ENCODE results near the gene ZNF516. TPM values are rescaled to one million over a fixed set of nuclear protein-coding genes. Genes with fewer than 3 reads are reported as not detected.

The ZNF516 gene
- total RNA-seq, 1 donor from 2014 or later = 192 TPM

DNA sequence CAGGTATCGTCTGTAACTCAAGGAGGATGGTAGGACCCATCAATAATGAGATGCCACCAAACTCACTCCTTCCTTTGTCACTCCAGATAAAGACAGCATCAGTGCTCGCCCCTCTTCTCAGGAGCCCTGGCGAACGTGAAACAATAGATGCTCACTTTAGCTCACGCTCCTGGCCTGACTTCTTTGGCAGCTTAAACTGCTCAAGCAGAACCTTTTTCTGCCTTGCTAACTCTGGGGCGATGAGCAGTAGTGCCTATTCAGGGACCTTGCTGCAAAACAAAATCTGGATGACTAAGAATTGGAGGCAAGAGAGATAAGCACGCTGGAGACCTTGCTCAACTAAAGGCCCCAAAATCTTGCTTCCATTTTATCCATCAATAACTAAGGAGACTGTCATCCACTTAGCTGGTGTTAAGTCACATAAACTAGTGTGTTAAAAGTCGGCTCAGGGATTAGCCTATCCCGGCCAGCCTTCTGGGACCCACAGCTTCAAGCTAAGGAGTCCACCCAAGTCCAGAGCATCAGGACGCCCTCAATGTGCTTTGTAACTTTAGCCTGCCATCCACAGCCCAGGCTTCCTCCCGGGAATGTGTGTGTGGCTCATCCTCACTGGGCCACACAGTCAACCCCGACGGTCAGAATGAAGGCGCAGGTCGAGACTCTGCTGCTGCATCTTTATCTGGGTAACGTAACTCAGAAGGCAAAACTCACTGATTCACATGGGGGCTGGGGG is 38.9 kb downstream of the ZNF516 start:
- TF ChIP-seq, protein P1, sequence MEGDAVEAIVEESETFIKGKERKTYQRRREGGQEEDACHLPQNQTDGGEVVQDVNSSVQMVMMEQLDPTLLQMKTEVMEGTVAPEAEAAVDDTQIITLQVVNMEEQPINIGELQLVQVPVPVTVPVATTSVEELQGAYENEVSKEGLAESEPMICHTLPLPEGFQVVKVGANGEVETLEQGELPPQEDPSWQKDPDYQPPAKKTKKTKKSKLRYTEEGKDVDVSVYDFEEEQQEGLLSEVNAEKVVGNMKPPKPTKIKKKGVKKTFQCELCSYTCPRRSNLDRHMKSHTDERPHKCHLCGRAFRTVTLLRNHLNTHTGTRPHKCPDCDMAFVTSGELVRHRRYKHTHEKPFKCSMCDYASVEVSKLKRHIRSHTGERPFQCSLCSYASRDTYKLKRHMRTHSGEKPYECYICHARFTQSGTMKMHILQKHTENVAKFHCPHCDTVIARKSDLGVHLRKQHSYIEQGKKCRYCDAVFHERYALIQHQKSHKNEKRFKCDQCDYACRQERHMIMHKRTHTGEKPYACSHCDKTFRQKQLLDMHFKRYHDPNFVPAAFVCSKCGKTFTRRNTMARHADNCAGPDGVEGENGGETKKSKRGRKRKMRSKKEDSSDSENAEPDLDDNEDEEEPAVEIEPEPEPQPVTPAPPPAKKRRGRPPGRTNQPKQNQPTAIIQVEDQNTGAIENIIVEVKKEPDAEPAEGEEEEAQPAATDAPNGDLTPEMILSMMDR (IDR thresholded peaks at IDR 0.05; ENCODE audit: partially characterized antibody, unreplicated experiment) = no peak
- H3K4me1 Mint-ChIP-seq (ENCODE audit: low read depth, unreplicated experiment) = peaks cover 72% of the 10 kb centered on the region
- H3K27me3 Mint-ChIP-seq (ENCODE audit: unreplicated experiment) = peaks cover 28% of the 10 kb centered on the region
- peak overlapping the region; percentile 85 for H3K4me3 Mint-ChIP-seq (ENCODE audit: unreplicated experiment)
- H3K36me3 Mint-ChIP-seq (ENCODE audit: unreplicated experiment) = no peaks in the 10 kb centered on the region
- H3K9me3 Mint-ChIP-seq (ENCODE audit: unreplicated experiment) = peaks cover 21% of the 10 kb centered on the region
- DNase-seq = no peak
- peak overlapping the region; percentile 98 for H3K27ac Mint-ChIP-seq (ENCODE audit: unreplicated experiment)

DNA sequence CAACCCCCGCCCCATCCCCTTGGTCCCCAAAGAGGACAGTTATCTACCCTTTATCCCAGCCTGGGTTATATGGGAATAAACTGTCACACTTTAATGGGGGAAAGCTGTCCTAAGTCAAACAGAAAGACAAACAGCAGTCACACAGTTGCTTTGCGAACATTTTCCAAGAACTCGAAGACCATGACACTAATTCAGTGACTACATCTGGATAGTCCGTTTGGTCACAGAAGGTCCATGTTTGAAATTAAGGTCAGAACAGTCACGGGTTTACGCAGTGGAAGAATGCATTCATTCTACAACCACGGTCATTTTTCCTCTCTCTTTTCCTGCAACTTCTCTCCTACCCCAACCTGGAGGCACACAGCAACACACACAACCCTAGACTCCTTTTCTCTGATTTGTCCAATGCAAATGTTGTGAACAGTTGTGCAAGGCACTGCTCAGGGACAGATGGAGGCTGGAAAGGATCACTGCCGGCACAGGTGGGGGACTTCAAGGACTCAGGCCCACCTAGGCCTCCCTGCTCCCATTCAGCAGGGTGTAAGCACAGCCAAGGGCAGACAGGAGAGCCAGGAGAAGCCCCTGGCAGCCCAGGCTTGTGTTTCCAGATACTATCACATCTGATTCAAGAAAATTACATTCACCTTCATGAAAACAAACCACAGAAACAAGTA is 39.9 kb downstream of the ZNF516 start:
- peaks cover 73% of the 10 kb centered on the region for H3K4me1 Mint-ChIP-seq (ENCODE audit: low read depth, unreplicated experiment)
- peaks cover 24% of the 10 kb centered on the region for H3K9me3 Mint-ChIP-seq (ENCODE audit: unreplicated experiment)
- TF ChIP-seq, protein P1 (IDR thresholded peaks at IDR 0.05; ENCODE audit: partially characterized antibody, unreplicated experiment) = no peak
- DNase-seq = no peak
- peak overlapping the region; percentile 85 for H3K4me3 Mint-ChIP-seq (ENCODE audit: unreplicated experiment)
- peaks cover 25% of the 10 kb centered on the region for H3K27me3 Mint-ChIP-seq (ENCODE audit: unreplicated experiment)
- H3K36me3 Mint-ChIP-seq (ENCODE audit: unreplicated experiment) = no peaks in the 10 kb centered on the region
- peak overlapping the region; percentile 98 for H3K27ac Mint-ChIP-seq (ENCODE audit: unreplicated experiment)

DNA sequence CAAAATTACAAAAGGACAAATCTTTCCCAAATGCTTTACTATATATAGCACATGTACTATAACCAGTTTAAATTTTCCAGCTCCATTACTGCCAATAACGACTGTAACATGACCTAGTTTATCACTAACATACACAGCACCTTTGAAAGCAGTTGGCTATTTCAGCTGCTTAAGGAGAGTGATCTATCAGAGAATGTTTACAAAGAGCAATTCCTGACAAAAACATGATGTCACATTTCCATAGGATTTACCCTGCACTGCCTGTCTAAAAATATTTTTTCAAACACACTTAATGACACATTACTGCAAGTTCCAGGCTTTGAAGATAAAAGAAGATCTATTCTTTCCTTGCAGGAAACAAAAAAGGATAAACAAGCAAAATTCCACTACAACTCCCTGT is 40.6 kb downstream of the ZNF516 start:
- Mint-ChIP-seq H3K36me3 (ENCODE audit: unreplicated experiment) (no peaks in the 10 kb centered on the region), H3K27ac (ENCODE audit: unreplicated experiment) (peak overlapping the region; percentile 98), H3K9me3 (ENCODE audit: unreplicated experiment) (peaks cover 27% of the 10 kb centered on the region), H3K4me1 (ENCODE audit: low read depth, unreplicated experiment) (peaks cover 75% of the 10 kb centered on the region), H3K4me3 (ENCODE audit: unreplicated experiment) (peak overlapping the region; percentile 85), H3K27me3 (ENCODE audit: unreplicated experiment) (peaks cover 23% of the 10 kb centered on the region)
- TF ChIP-seq, protein P1 (IDR thresholded peaks at IDR 0.05; ENCODE audit: partially characterized antibody, unreplicated experiment) = no peak
- DNase-seq = no peak

DNA sequence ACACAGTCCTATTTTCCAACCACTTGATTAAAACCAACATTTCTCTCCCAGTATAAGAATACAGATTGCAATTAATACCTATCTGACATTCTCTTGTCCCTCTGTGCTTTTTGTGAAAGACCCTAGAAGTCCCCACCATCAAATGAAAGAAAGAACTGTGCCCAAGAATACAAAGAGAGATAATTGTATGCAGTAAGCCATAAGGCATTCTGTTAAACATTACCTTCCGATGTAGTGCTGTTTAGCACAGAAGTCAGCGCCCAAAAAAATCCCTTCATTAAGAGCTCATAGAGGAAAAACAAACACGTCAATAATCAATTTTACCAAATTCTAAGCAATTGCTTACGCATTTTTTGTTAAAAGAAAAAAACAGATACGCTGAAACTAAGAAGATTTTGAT is 41.1 kb downstream of the ZNF516 start:
- Mint-ChIP-seq H3K9me3 (ENCODE audit: unreplicated experiment) (peaks cover 30% of the 10 kb centered on the region), H3K27ac (ENCODE audit: unreplicated experiment) (peak overlapping the region; percentile 98)

More for the DNA sequence above, 41.1 kb downstream of the ZNF516 start:
- H3K4me3 Mint-ChIP-seq (ENCODE audit: unreplicated experiment) = peak overlapping the region; percentile 85
- H3K4me1 Mint-ChIP-seq (ENCODE audit: low read depth, unreplicated experiment) = peaks cover 79% of the 10 kb centered on the region
- H3K27me3 Mint-ChIP-seq (ENCODE audit: unreplicated experiment) = peaks cover 26% of the 10 kb centered on the region
- no peaks in the 10 kb centered on the region for H3K36me3 Mint-ChIP-seq (ENCODE audit: unreplicated experiment)
- TF ChIP-seq, protein P1 (IDR thresholded peaks at IDR 0.05; ENCODE audit: partially characterized antibody, unreplicated experiment) = no peak
- no peak for DNase-seq

All from glutamatergic neuron (in vitro differentiated cells).